GM13976 (cell line): ENCODE data around the gene IL32.

Source experiments
- DNase-seq: peaks from one replicate; pipeline ENCODE4 v3.0.0; 2012; ENCODE audit warnings: low spot score
- CTCF ChIP-seq: IDR thresholded peaks from 2 replicates; pipeline ENCODE4 v1.5.1; 2012; ENCODE audit warnings: borderline replicate concordance, mild to moderate bottlenecking; ENCODE audit not compliant: insufficient read depth; ENCODE audit errors: extremely low read depth, missing control alignments, control extremely low read depth
- in situ Hi-C: fragments of 300-500 bp; cut with MboI; formaldehyde crosslinking; loops from one replicate; pipeline ENCODE4 v1.12.0; 2022; ENCODE audit warnings: low sequenced_read_pairs, mixed read lengths, inconsistent platforms; ENCODE audit not compliant: unreplicated experiment

Gene IL32

GRCh38 chr16:3097266-3097665, 31.8 kb downstream of the IL32 start:
- no peak for DNase-seq
- no peak for TF ChIP-seq CTCF
- in situ Hi-C loops = no loop called here

GRCh38 chr16:3098459-3099394, 33.3 kb downstream of the IL32 start, which contains the start of gene ZSCAN10:
Gene ZSCAN10 (minus strand): TSS chr16:3099294. CDS start chr16:3092937, 6,357 bp downstream.
- in situ Hi-C loops = no loop called here
- no peak for DNase-seq

GRCh38 chr16:3099395-3099731, 33.9 kb downstream of the IL32 start:
- no peak for TF ChIP-seq CTCF
- DNase-seq = no peak
- in situ Hi-C loops = no loop called here

More at GRCh38 chr16:3098459-3099394, 33.3 kb downstream of the IL32 start, which contains the start of gene ZSCAN10:
- TF ChIP-seq CTCF = no peak

GRCh38 chr16:3099732-3100499, 34.5 kb downstream of the IL32 start:
- in situ Hi-C loops = no loop called here

GRCh38 chr16:3101018-3101840, 35.8 kb downstream of the IL32 start:
- peak; percentile 56 for TF ChIP-seq CTCF
- in situ Hi-C loops = no loop called here
- peak; percentile 68 for DNase-seq

More at GRCh38 chr16:3099732-3100499, 34.5 kb downstream of the IL32 start:
- TF ChIP-seq CTCF = no peak
- DNase-seq = peak; percentile 99
